HG03558 (cell line): Measurements from ENCODE around the gene MGMT.

Experiments used
- ATAC-seq: cut with Tn5 transposase; IDR thresholded peaks from one replicate; pipeline ENCODE4 v1.9.1; 2021; ENCODE audit warnings: moderate number of reproducible peaks; ENCODE audit not compliant: unreplicated experiment; ENCODE audit errors: extremely low read depth

The MGMT gene

GRCh38 chr10:129449893-129450292 lies 17.1 kb upstream of the MGMT start:
- no peak for ATAC-seq

- no peak for ATAC-seq
These were observed 16.6 kb upstream of the MGMT start for GRCh38 chr10:129450391-129450790.

- no peak for ATAC-seq
These were observed 11.4 kb upstream of the MGMT start for GRCh38 chr10:129455625-129456024.

- ATAC-seq = no peak
These were observed 7.1 kb upstream of the MGMT start for GRCh38 chr10:129459762-129460539.

- ATAC-seq = no peak
These were observed 4.7 kb upstream of the MGMT start for GRCh38 chr10:129462257-129462795.

- no peak for ATAC-seq
These were observed 2.8 kb upstream of the MGMT start for GRCh38 chr10:129464251-129464650.

GRCh38 chr10:129465796-129466702 lies 992 bp upstream of the MGMT start:
- no peak for ATAC-seq

GRCh38 chr10:129467359-129468064 lies 471 bp downstream of the MGMT start:
- ATAC-seq = no peak

GRCh38 chr10:129468187-129468586 lies 1.1 kb downstream of the MGMT start:
- no peak for ATAC-seq

GRCh38 chr10:129470103-129470851 lies 3.2 kb downstream of the MGMT start:
- no peak for ATAC-seq

- ATAC-seq = no peak
These were observed 4.6 kb downstream of the MGMT start for GRCh38 chr10:129471447-129472175.

GRCh38 chr10:129472696-129473555 lies 5.9 kb downstream of the MGMT start:
- ATAC-seq = no peak

- ATAC-seq = no peak
These were observed 7.6 kb downstream of the MGMT start for GRCh38 chr10:129474642-129475041.

- ATAC-seq = no peak
These were observed 9.4 kb downstream of the MGMT start for GRCh38 chr10:129476431-129476830.

- ATAC-seq = no peak
These were observed 10.0 kb downstream of the MGMT start for GRCh38 chr10:129477051-129477450.

GRCh38 chr10:129481641-129482040 lies 14.6 kb downstream of the MGMT start:
- ATAC-seq = no peak

GRCh38 chr10:129483430-129484010 lies 16.5 kb downstream of the MGMT start:
- no peak for ATAC-seq

GRCh38 chr10:129486805-129487204 lies 19.8 kb downstream of the MGMT start:
- ATAC-seq = no peak
